T1000 (cell line): Measurements from ENCODE around the gene CHFR.
"Not testable (repeated sequence)": the region's sequence is repeated elsewhere in the genome, so short reads cannot be mapped to it uniquely, and the experiment has no call there.

Experiments used
- DNase-seq: peaks from one replicate; lab custom pipeline; 2025; ENCODE audit warnings: mixed read lengths; lab: John Stamatoyannopoulos, UW

CHFR gene

DNA sequence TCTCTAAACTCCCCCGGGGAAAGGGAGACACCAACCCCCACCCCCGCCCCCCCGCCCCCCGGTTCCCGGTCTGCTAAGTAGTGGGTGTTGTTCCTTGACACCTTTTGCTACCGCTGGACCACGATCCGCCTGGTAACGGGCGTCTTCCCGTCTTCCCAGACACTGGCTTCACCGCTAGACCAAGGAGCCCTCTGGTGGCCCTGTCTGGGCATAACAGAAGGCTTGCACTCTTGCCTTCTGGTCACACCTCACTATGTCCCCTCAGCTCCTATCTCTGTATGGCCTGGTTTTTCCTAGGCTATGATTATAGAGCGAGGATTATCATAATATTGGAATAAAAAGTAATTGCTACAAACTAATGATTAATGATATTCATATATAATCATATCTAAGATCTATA lies 78.0 kb downstream of the CHFR start:
- not testable (repeated sequence) for DNase-seq

GRCh38 chr12:132807295-132808092 lies 79.9 kb downstream of the CHFR start:
- no peak for DNase-seq

DNA sequence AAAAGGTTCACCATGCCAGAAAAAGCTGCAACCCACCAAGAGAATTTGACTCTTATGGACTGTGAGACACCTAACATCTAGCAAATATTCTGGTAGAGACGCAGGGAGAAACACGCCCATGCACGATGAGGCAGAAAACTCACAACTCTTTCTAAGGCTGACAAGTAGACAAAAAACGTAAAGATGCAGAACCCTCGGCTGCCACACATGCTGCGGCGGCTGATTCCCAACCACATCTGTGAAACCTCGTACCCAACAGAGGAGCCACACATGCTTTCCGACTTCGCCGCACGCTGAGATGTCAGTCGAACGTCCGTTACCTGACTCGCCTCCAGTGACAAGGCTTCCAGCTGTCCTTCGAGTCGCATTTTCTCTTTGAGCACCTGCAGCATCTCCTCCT lies 80.5 kb downstream of the CHFR start:
- no peak for DNase-seq

DNA sequence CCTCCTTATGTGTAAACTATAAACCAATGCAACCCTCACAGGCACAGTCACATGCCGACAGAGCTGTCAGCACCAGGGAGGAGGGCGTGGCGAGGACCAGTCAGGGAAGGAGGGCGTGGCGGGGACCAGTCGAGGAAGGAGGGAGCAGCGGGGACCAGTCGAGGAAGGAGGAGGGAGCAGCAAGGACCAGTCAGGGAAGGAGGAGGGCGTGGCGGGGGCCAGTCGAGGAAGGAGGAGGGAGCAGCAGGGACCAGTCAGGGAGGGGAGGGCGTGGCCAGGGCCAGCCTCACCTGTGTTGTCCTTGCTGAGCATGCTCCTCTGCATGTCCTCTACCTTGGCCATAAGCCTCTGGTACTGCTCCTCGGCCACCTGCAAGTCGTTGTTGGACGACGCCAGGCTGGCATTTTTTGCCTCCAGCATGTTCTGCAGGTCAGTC lies 83.0 kb downstream of the CHFR start:
- no peak for DNase-seq

DNA sequence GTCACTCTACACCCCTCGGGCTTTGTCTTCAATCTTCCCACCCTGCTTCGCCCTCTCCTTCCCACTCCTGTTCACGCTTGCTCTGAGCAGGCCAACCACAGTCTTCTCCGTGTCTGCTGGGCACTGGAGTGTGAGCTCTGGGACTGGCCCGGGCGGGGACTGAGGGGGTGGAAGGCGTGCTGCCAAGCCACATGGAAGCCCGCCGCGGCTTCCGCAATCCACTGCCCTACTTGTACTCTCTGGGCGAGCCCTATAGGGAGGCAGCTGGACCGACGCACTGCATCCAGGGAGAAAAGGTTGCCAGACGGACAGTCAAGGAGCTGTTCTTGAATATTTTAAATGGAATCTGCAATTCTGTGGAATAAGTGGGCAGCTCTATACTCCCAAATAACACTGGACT lies 83.5 kb downstream of the CHFR start:
- no peak for DNase-seq

DNA sequence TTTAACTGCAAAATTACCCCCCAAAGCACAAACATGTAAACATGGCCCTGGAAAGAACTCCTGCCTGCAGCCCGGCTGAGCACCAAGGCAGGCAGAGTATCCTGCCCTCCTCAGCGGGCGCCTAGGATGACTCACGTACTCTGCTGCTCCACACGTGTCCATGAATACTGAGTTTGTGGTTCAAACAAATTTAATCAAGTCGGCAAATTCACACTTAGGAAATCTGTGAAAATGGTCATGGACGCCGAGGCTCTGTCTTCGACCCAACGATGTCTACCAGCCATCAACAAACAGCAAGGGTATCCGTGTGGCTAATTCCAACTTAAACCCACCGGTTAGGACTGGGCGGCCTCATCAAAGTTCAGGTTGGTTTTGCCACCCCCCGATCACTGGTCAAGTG lies 84.3 kb downstream of the CHFR start:
- no peak for DNase-seq

GRCh38 chr12:132801741-132802140 lies 85.7 kb downstream of the CHFR start:
- DNase-seq = no peak

DNA sequence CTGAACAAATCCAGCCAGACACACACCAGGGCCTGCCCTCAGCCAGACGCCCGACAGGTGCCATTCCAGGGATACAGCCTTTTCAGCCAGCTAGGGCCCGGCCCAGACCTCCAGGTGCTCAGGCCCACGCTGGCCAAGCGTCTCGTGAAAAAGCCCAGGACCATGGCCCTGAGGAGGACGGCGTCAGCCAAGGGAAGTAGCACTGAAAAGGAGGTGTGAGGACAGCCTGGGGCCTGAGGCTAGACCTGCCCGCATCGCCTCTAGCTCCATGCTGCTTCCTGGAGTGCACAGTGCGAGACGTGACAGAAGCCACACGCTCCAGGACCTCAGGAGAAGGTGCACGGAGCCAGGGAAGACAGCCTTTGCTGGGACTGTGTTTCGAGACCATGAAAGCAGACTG lies 88.6 kb downstream of the CHFR start:
- DNase-seq = no peak

- no peak for DNase-seq
Observed at GRCh38 chr12:132797820-132798570, 89.4 kb downstream of the CHFR start.

DNA sequence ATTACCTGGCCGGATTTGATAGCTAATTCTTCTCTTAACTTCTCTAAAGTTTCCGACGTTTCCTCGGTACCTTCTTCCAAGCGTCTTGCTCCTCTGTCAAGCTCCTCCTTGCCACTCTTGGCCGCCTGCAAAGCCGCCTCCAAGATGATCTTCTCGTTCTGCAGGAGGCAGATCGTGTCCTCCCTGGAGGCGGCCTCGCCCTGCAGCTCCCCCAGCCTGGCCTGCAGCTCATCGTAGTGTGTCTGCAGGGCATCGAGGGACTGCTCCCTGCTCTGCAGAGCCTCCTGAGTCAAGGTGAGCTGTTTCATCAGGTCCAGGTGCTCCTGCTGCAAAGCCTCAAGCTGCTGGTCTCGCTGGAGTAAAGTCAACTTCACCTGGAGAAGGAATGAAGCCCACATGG lies 91.6 kb downstream of the CHFR start:
- no peak for DNase-seq

GRCh38 chr12:132791940-132792339 lies 95.5 kb downstream of the CHFR start:
- not testable (repeated sequence) for DNase-seq

DNA sequence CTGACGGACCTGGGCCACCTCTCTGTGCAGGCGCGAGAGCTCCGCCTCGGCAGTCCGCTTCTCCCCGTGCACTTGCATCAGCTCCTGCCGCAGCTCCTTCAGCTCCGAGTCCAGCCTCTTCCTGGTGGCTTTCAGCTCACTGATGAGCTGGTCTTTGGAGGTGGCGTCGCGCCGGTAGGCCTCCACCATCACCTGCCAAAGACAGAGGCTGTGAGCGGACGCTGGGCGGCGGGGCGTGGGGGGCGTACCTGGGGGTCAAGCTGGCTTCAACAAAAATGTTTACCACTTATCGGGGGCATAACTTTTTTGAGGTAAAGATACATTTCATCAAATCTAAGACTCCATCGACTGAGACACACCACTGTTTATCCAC lies 98.3 kb downstream of the CHFR start:
- DNase-seq = no peak

DNA sequence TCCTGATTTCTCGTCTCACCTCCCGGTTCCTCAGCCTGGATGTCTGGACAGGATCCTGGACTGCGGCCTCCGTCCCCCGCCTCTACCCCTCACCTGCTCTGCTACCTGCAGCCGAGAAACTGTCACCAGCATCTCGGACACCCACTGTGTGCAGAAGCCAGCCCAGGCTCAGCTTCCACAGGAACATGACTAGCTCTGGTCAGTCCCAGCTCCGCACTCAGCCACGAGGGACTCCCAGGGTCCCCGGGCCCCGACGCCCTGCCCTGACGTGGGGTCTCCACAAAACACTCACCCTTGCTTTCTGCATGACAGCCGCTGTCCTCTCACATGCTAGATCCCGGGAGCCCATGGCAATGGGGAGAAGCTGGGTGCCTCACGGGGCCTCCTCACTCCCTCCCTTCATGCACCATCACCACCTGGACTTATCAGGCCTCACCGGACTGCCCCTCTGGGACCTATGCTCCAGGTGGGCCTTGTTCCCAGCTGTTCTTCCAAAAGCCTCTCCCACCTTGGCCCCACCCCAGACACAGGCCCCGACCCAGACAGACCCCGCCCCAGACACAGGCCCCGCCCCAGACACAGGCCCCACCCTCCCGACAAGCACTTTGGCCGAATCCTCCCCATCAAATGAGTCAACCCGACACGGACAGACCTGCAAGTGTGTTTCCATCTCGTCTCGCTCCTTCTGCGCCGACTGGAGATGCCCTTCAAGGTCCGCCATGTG lies 98.9 kb downstream of the CHFR start:
- DNase-seq = no peak

GRCh38 chr12:132787877-132788276 lies 99.5 kb downstream of the CHFR start:
- DNase-seq = no peak

- DNase-seq = no peak
Observed at GRCh38 chr12:132786192-132786591, 101.2 kb downstream of the CHFR start.

GRCh38 chr12:132784580-132784979 lies 102.8 kb downstream of the CHFR start:
- DNase-seq = no peak

- no peak for DNase-seq
Observed at GRCh38 chr12:132783917-132784531, 103.4 kb downstream of the CHFR start.
